ENCODE results near the gene CDX1. TPM values are rescaled to one million over a fixed set of nuclear protein-coding genes. Genes with fewer than 3 reads are reported as not detected.
A peak's percentile ranks its signal among the peaks of the same experiment; 100 is the strongest.

The CDX1 gene
- total RNA-seq, 2 experiments from 2014 or later, result not detected

- Mint-ChIP-seq H3K4me3 (no peak overlapping the region), H3K4me1 (peaks cover 8% of the 10 kb centered on the region), H3K36me3 (peaks cover 12% of the 10 kb centered on the region), H3K9me3 (no peaks in the 10 kb centered on the region), H3K27ac (no peak overlapping the region), H3K27me3 (no peaks in the 10 kb centered on the region)
- ATAC-seq (ENCODE audit: low read depth) (no peak), DNase-seq (no peak)
- POLR2A ChIA-PET, result no interaction called here
Measured at GRCh38 chr5:150124596-150124995, 42.0 kb upstream of the CDX1 start.

- no peak for DNase-seq
- POLR2A ChIA-PET, result no interaction called here
- Mint-ChIP-seq H3K27ac (no peak overlapping the region), H3K36me3 (peaks cover 13% of the 10 kb centered on the region), H3K27me3 (no peaks in the 10 kb centered on the region), H3K9me3 (no peaks in the 10 kb centered on the region), H3K4me1 (peaks cover 11% of the 10 kb centered on the region), H3K4me3 (no peak overlapping the region)
- ATAC-seq (ENCODE audit: low read depth), result no peak
Measured at GRCh38 chr5:150125334-150125733, 41.2 kb upstream of the CDX1 start.

- peaks cover 16% of the 10 kb centered on the region for H3K4me1 Mint-ChIP-seq
- no peak overlapping the region for H3K4me3 Mint-ChIP-seq
- H3K27me3 Mint-ChIP-seq, result no peaks in the 10 kb centered on the region
- H3K36me3 Mint-ChIP-seq, result peaks cover 13% of the 10 kb centered on the region
- ATAC-seq (ENCODE audit: low read depth) (no peak), DNase-seq (no peak)
- POLR2A ChIA-PET, result no interaction called here
- H3K9me3 Mint-ChIP-seq, result no peaks in the 10 kb centered on the region
- H3K27ac Mint-ChIP-seq, result peak overlapping the region; percentile 10
Measured at GRCh38 chr5:150126199-150126920, 40.2 kb upstream of the CDX1 start.

GRCh38 chr5:150126921-150127265, 39.7 kb upstream of the CDX1 start:
- H3K27me3 Mint-ChIP-seq, result no peaks in the 10 kb centered on the region
- peaks cover 13% of the 10 kb centered on the region for H3K36me3 Mint-ChIP-seq
- no peak overlapping the region for H3K4me3 Mint-ChIP-seq
- no peak for ATAC-seq (ENCODE audit: low read depth)
- POLR2A ChIA-PET, result no interaction called here
- no peaks in the 10 kb centered on the region for H3K9me3 Mint-ChIP-seq
- DNase-seq, result no peak
- H3K27ac Mint-ChIP-seq, result no peak overlapping the region
- peaks cover 16% of the 10 kb centered on the region for H3K4me1 Mint-ChIP-seq

GRCh38 chr5:150129454-150129812, 37.1 kb upstream of the CDX1 start:
- Mint-ChIP-seq H3K4me1 (peaks cover 16% of the 10 kb centered on the region), H3K27ac (no peak overlapping the region), H3K9me3 (no peaks in the 10 kb centered on the region), H3K27me3 (no peaks in the 10 kb centered on the region), H3K4me3 (no peak overlapping the region), H3K36me3 (peaks cover 24% of the 10 kb centered on the region)
- POLR2A ChIA-PET, result no interaction called here
- ATAC-seq (ENCODE audit: low read depth) (no peak), DNase-seq (no peak)

- no peaks in the 10 kb centered on the region for H3K27me3 Mint-ChIP-seq
- H3K27ac Mint-ChIP-seq, result no peak overlapping the region
- peak; percentile 71 for DNase-seq
- H3K9me3 Mint-ChIP-seq, result no peaks in the 10 kb centered on the region
- POLR2A ChIA-PET, result no interaction called here
- H3K4me1 Mint-ChIP-seq, result peaks cover 16% of the 10 kb centered on the region
- no peak overlapping the region for H3K4me3 Mint-ChIP-seq
- ATAC-seq (ENCODE audit: low read depth), result peak; percentile 61
- H3K36me3 Mint-ChIP-seq, result peaks cover 24% of the 10 kb centered on the region
Measured at GRCh38 chr5:150129813-150130492, 36.6 kb upstream of the CDX1 start.

GRCh38 chr5:150130493-150130922, 36.1 kb upstream of the CDX1 start:
- no peak for DNase-seq
- POLR2A ChIA-PET, result no interaction called here
- no peaks in the 10 kb centered on the region for H3K9me3 Mint-ChIP-seq
- no peak overlapping the region for H3K27ac Mint-ChIP-seq
- H3K4me3 Mint-ChIP-seq, result no peak overlapping the region
- H3K36me3 Mint-ChIP-seq, result peaks cover 24% of the 10 kb centered on the region
- no peak for ATAC-seq (ENCODE audit: low read depth)
- H3K27me3 Mint-ChIP-seq, result no peaks in the 10 kb centered on the region
- peaks cover 16% of the 10 kb centered on the region for H3K4me1 Mint-ChIP-seq

- DNase-seq (no peak), ATAC-seq (ENCODE audit: low read depth) (no peak)
- Mint-ChIP-seq H3K4me1 (peaks cover 16% of the 10 kb centered on the region), H3K27ac (no peak overlapping the region), H3K4me3 (no peak overlapping the region), H3K27me3 (no peaks in the 10 kb centered on the region), H3K36me3 (peaks cover 24% of the 10 kb centered on the region), H3K9me3 (no peaks in the 10 kb centered on the region)
- POLR2A ChIA-PET, result no interaction called here
Measured at GRCh38 chr5:150131461-150131860, 35.1 kb upstream of the CDX1 start.

- no peak overlapping the region for H3K27ac Mint-ChIP-seq
- no peak overlapping the region for H3K4me3 Mint-ChIP-seq
- ATAC-seq (ENCODE audit: low read depth) (no peak), DNase-seq (no peak)
- peaks cover 16% of the 10 kb centered on the region for H3K4me1 Mint-ChIP-seq
- H3K27me3 Mint-ChIP-seq, result no peaks in the 10 kb centered on the region
- peaks cover 24% of the 10 kb centered on the region for H3K36me3 Mint-ChIP-seq
- POLR2A ChIA-PET, result no interaction called here
- no peaks in the 10 kb centered on the region for H3K9me3 Mint-ChIP-seq
Measured at GRCh38 chr5:150131978-150132694, 34.4 kb upstream of the CDX1 start.

- H3K4me1 Mint-ChIP-seq, result peaks cover 16% of the 10 kb centered on the region
- no peak overlapping the region for H3K27ac Mint-ChIP-seq
- POLR2A ChIA-PET, result no interaction called here
- ATAC-seq (ENCODE audit: low read depth) (no peak), DNase-seq (no peak)
- H3K27me3 Mint-ChIP-seq, result no peaks in the 10 kb centered on the region
- H3K4me3 Mint-ChIP-seq, result no peak overlapping the region
- peaks cover 23% of the 10 kb centered on the region for H3K36me3 Mint-ChIP-seq
- H3K9me3 Mint-ChIP-seq, result no peaks in the 10 kb centered on the region
Measured at GRCh38 chr5:150132740-150133139, 33.8 kb upstream of the CDX1 start.

GRCh38 chr5:150133581-150134197, 32.9 kb upstream of the CDX1 start:
- Mint-ChIP-seq H3K36me3 (peaks cover 18% of the 10 kb centered on the region), H3K9me3 (no peaks in the 10 kb centered on the region), H3K4me3 (no peak overlapping the region), H3K4me1 (peaks cover 11% of the 10 kb centered on the region), H3K27ac (no peak overlapping the region), H3K27me3 (no peaks in the 10 kb centered on the region)
- no peak for DNase-seq
- POLR2A ChIA-PET, result no interaction called here
- ATAC-seq (ENCODE audit: low read depth), result no peak

GRCh38 chr5:150134198-150134588, 32.4 kb upstream of the CDX1 start:
- Mint-ChIP-seq H3K9me3 (no peaks in the 10 kb centered on the region), H3K4me3 (no peak overlapping the region), H3K27me3 (no peaks in the 10 kb centered on the region), H3K4me1 (peaks cover 11% of the 10 kb centered on the region), H3K36me3 (peaks cover 17% of the 10 kb centered on the region), H3K27ac (no peak overlapping the region)
- ATAC-seq (ENCODE audit: low read depth) (no peak), DNase-seq (no peak)
- POLR2A ChIA-PET, result interaction anchor here (1.4 kb wide), 1 partner anchor 13 kb away, joined by 3 read pairs; no protein-coding TSS in a partner anchor

GRCh38 chr5:150135557-150136304, 30.8 kb upstream of the CDX1 start:
- H3K9me3 Mint-ChIP-seq, result no peaks in the 10 kb centered on the region
- no peak overlapping the region for H3K27ac Mint-ChIP-seq
- POLR2A ChIA-PET, result interaction anchor here (1.3 to 1.4 kb wide), 2 partner anchors 11 to 20 kb away, joined by 3 to 5 read pairs; partner anchors contain the start of gene PDGFRB
- H3K27me3 Mint-ChIP-seq, result no peaks in the 10 kb centered on the region
- H3K4me1 Mint-ChIP-seq, result peaks cover 7% of the 10 kb centered on the region
- DNase-seq (no peak), ATAC-seq (ENCODE audit: low read depth) (no peak)
- H3K4me3 Mint-ChIP-seq, result no peak overlapping the region
- peaks cover 14% of the 10 kb centered on the region for H3K36me3 Mint-ChIP-seq

All from activated naive CD8-positive, alpha-beta T cell treated with anti-CD3 and anti-CD28 coated beads, Interleukin-2, amount 10 ng/mL, durations not matched to agents 7 days and 5 days (primary cell).